CD14-positive monocyte (primary cell): ENCODE data around the gene RNF133. TPM values are rescaled to one million over a fixed set of nuclear protein-coding genes. Genes with fewer than 3 reads are reported as not detected.

Source experiments
- DNase-seq, 3 donors: peaks; one replicate each; pipeline ENCODE4 v3.0.0-alpha.2; 2011 to 2022
- H2AFZ ChIP-seq: 2 replicates; pipeline ENCODE4 v1.6.0; 2012; ENCODE audit warnings: mild to moderate bottlenecking, low read depth, low read length, inconsistent platforms; ENCODE audit not compliant: insufficient read depth, poor library complexity, severe bottlenecking
- H3K27ac ChIP-seq, 2 donors: 1 replicate in 1 of 2; 2 replicates in 1 of 2; pipeline ENCODE4 v1.5.1; 2012 to 2013; ENCODE audit warnings: low read length in 2 of 2, control low read depth in 1 of 2, inconsistent platforms in 1 of 2, low read depth in 1 of 2, mild to moderate bottlenecking in 1 of 2
- H3K27me3 ChIP-seq, 2 donors: one replicate each; pipeline versions ENCODE4 v1.6.0 to v1.6.1; 2011 to 2013; ENCODE audit warnings: low read length in 2 of 2; ENCODE audit not compliant: control insufficient read depth in 2 of 2, insufficient read depth in 2 of 2
- H3K36me3 ChIP-seq, 2 donors: replicated peaks in 1 of 2; 1 replicate in 1 of 2; 2 replicates in 1 of 2; pipeline versions ENCODE4 v1.5.1 to v1.6.1; 2012 to 2013; ENCODE audit warnings: low read length in 2 of 2, control low read depth in 1 of 2, inconsistent platforms in 1 of 2, mild to moderate bottlenecking in 1 of 2; ENCODE audit not compliant: insufficient read depth in 2 of 2, control insufficient read depth in 1 of 2
- H3K4me1 ChIP-seq, 2 donors: 1 replicate in 1 of 2; 2 replicates in 1 of 2; pipeline versions ENCODE4 v1.5.1 to v1.6.1; 2012 to 2013; ENCODE audit warnings: low read length in 2 of 2, control low read depth in 1 of 2, inconsistent platforms in 1 of 2, mild to moderate bottlenecking in 1 of 2, moderate library complexity in 1 of 2; ENCODE audit not compliant: insufficient read depth in 2 of 2, control insufficient read depth in 1 of 2
- H3K4me2 ChIP-seq: replicated peaks from 2 replicates; pipeline ENCODE3; 2012; ENCODE audit warnings: low read length, moderate library complexity, mild to moderate bottlenecking; ENCODE audit not compliant: poor library complexity, severe bottlenecking; ENCODE audit errors: extremely low read depth
- H3K4me3 ChIP-seq, 3 experiments: fragments of 200-600 bp in 1 of 3; sonication (generic) in 1 of 3; replicated peaks in 1 of 3; 1 replicate in 2 of 3; 2 replicates in 1 of 3; pipeline ENCODE4 v1.5.1; 2011 to 2013; ENCODE audit warnings: low read length in 3 of 3, mild to moderate bottlenecking in 3 of 3, control low read depth in 2 of 3, low read depth in 2 of 3, inconsistent platforms in 1 of 3, moderate library complexity in 1 of 3
- H3K79me2 ChIP-seq: 2 replicates; pipeline ENCODE4 v1.6.0; 2012; ENCODE audit warnings: mild to moderate bottlenecking, control low read depth, inconsistent platforms, low read length, moderate library complexity; ENCODE audit not compliant: insufficient read depth
- H3K9ac ChIP-seq: 2 replicates; pipeline ENCODE4 v1.6.0; 2017; ENCODE audit warnings: low read length, mild to moderate bottlenecking; ENCODE audit not compliant: insufficient read depth, poor library complexity, severe bottlenecking
- H3K9me3 ChIP-seq, 2 donors: replicated peaks in 1 of 2; 1 replicate in 1 of 2; 2 replicates in 1 of 2; pipeline versions ENCODE4 v1.5.1 to v1.6.1; 2012 to 2013; ENCODE audit warnings: low read length in 2 of 2, control low read depth in 1 of 2; ENCODE audit not compliant: control insufficient read depth in 1 of 2, insufficient read depth in 1 of 2
- H4K20me1 ChIP-seq: 2 replicates; pipeline ENCODE4 v1.6.0; 2012; ENCODE audit warnings: mild to moderate bottlenecking, low read length, control low read depth, moderate library complexity; ENCODE audit not compliant: insufficient read depth
- H3K27ac Mint-ChIP-seq, 7 donors: one replicate each; pipeline ENCODE4 v1.8.0; 2020; ENCODE audit warnings: mild to moderate bottlenecking in 7 of 7, mixed read lengths in 7 of 7, moderate library complexity in 6 of 7, inconsistent platforms in 2 of 7
- H3K27me3 Mint-ChIP-seq, 3 donors: one replicate each; pipeline ENCODE4 v1.8.0; 2021 to 2022; ENCODE audit warnings: low read depth in 3 of 3, mild to moderate bottlenecking in 3 of 3, mixed read lengths in 3 of 3, moderate library complexity in 3 of 3, inconsistent platforms in 1 of 3
- H3K36me3 Mint-ChIP-seq, 2 donors: one replicate each; pipeline ENCODE4 v1.8.0; 2020; ENCODE audit warnings: mixed read lengths in 2 of 2, inconsistent platforms in 1 of 2, mild to moderate bottlenecking in 1 of 2
- H3K4me1 Mint-ChIP-seq: one replicate; pipeline ENCODE4 v1.8.0; 2020; ENCODE audit warnings: mild to moderate bottlenecking, mixed read lengths
- H3K4me3 Mint-ChIP-seq, 2 donors: one replicate each; pipeline ENCODE4 v1.8.0; 2020; ENCODE audit warnings: mild to moderate bottlenecking in 2 of 2, mixed read lengths in 2 of 2, moderate library complexity in 1 of 2
- H3K9me3 Mint-ChIP-seq, 7 donors: one replicate each; pipeline ENCODE4 v1.8.0; 2020 to 2022; ENCODE audit warnings: mixed read lengths in 7 of 7, mild to moderate bottlenecking in 6 of 7, moderate library complexity in 6 of 7, inconsistent platforms in 2 of 7
- WGBS: methylation state at CpG from one replicate; pipeline ENCODE4 v1.1.5; 2013; ENCODE audit warnings: missing lambda C conversion rate; ENCODE audit not compliant: insufficient coverage; 5-methylcytosine and 5-hydroxymethylcytosine counted together
- intact Hi-C, 2 donors: fragments of 100-400 bp; cut with micrococcal nuclease; formaldehyde crosslinking; loops; one replicate each; pipeline versions ENCODE4 v1.15.0 to v1.15.1; 2023
- polyA plus RNA-seq, 3 donors: library from polyadenylated mRNA; depleted of rRNA in 1 of 3; unstranded in 2 of 3; stranded (reverse) in 1 of 3; fragments of 300-500 nt in 2 of 3; fragments of >200 nt in 1 of 3; fragmentation: Illumina TruSeq in 2 of 3; gene quantifications; 1 replicate in 2 of 3; 2 replicates in 1 of 3; pipeline ENCODE4 v1.2.3, GENCODE V29; 2012 to 2021
- TF ChIP-seq, protein P1 (sequence below): fragments of 200-600 bp; IDR thresholded peaks from one replicate; pipeline ENCODE4 v1.8.0; 2022; ENCODE audit warnings: antibody characterized with exemption, mild to moderate bottlenecking

RNF133 gene
- polyA plus RNA-seq, 3 donors = not detected

DNA sequence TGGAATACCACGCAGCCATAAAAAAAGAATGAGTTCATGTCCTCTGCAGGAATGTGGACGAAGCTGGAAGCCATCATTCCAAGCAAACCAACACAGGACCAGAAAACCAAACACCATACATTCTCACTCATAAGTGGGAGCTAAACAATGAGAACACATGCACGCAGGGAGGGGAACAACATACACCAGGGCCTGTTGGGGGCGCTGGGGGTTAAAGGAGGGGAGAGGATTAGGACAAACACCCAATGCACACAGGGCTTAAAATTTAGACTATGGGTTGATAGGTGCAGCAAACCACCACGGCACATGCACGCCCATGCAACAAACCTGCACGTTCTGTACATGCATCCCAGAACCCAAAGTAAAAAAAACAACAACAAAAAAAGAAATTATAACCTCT lies 23.3 kb downstream of the RNF133 start:
- H3K9me3 ChIP-seq = peaks cover 0 to 14% of the 10 kb centered on the region in 2 donors
- TF ChIP-seq, protein P1, sequence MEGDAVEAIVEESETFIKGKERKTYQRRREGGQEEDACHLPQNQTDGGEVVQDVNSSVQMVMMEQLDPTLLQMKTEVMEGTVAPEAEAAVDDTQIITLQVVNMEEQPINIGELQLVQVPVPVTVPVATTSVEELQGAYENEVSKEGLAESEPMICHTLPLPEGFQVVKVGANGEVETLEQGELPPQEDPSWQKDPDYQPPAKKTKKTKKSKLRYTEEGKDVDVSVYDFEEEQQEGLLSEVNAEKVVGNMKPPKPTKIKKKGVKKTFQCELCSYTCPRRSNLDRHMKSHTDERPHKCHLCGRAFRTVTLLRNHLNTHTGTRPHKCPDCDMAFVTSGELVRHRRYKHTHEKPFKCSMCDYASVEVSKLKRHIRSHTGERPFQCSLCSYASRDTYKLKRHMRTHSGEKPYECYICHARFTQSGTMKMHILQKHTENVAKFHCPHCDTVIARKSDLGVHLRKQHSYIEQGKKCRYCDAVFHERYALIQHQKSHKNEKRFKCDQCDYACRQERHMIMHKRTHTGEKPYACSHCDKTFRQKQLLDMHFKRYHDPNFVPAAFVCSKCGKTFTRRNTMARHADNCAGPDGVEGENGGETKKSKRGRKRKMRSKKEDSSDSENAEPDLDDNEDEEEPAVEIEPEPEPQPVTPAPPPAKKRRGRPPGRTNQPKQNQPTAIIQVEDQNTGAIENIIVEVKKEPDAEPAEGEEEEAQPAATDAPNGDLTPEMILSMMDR = no peak
- H3K79me2 ChIP-seq = no peaks in the 10 kb centered on the region
- no peaks in the 10 kb centered on the region for H3K4me1 ChIP-seq
- H3K9me3 Mint-ChIP-seq = peaks cover 4 to 14% (median 10%) of the 10 kb centered on the region in 7 donors
- H3K4me3 Mint-ChIP-seq = no peak overlapping the region
- no peaks in the 10 kb centered on the region for H3K27me3 Mint-ChIP-seq
- no peaks in the 10 kb centered on the region for H3K27me3 ChIP-seq
- no peaks in the 10 kb centered on the region for H4K20me1 ChIP-seq
- WGBS = no CpG with 5 or more reads among the region's 7 CpGs
- H2AFZ ChIP-seq = no peak overlapping the region
- no peaks in the 10 kb centered on the region for H3K36me3 ChIP-seq
- H3K4me2 ChIP-seq = no peak overlapping the region
- DNase-seq = no peak
- H3K27ac ChIP-seq = no peak overlapping the region
- H3K4me3 ChIP-seq = no peak overlapping the region
- intact Hi-C loops = no loop called here
- H3K36me3 Mint-ChIP-seq = no peaks in the 10 kb centered on the region
- H3K9ac ChIP-seq = no peak overlapping the region
- H3K27ac Mint-ChIP-seq = no peak overlapping the region
- H3K4me1 Mint-ChIP-seq = no peaks in the 10 kb centered on the region

DNA sequence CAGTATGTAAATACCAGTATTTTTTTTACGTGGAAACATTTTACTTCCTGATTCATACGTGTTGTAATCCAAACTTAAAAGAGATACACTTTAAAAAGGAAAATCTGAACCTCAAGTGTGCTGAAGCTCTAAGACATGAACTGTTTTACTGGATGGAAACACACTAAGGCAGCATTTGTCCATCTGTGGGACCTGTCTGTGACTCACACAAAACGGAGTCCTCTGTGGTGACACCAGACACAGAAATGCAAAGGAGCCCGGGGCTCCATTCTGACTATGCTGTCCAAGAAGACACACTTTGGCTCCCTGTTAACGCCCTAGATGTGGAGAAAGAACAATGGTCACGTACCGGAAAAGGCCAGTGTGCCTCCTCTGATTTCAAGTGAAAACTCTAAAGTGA lies 23.9 kb downstream of the RNF133 start:
- Histone ChIP-seq H3K27me3 (no peaks in the 10 kb centered on the region), H3K27ac (no peak overlapping the region), H3K9ac (no peak overlapping the region), H2AFZ (no peak overlapping the region), H4K20me1 (no peaks in the 10 kb centered on the region), H3K4me1 (no peaks in the 10 kb centered on the region), H3K9me3 (peaks cover 0 to 14% of the 10 kb centered on the region in 2 donors), H3K4me2 (no peak overlapping the region), H3K4me3 (no peak overlapping the region), H3K79me2 (no peaks in the 10 kb centered on the region), H3K36me3 (no peaks in the 10 kb centered on the region)
- no peak overlapping the region for H3K27ac Mint-ChIP-seq
- TF ChIP-seq, protein P1 = no peak
- intact Hi-C loops = no loop called here
- no peak for DNase-seq
- peaks cover 4 to 12% (median 8%) of the 10 kb centered on the region in 7 donors for H3K9me3 Mint-ChIP-seq
- 95% methylated on average over 5 of the region's 7 CpGs for WGBS
- H3K4me3 Mint-ChIP-seq = no peak overlapping the region
- H3K36me3 Mint-ChIP-seq = no peaks in the 10 kb centered on the region
- H3K4me1 Mint-ChIP-seq = no peaks in the 10 kb centered on the region
- no peaks in the 10 kb centered on the region for H3K27me3 Mint-ChIP-seq
